Measurements from ENCODE around the gene CELF2.
"Not testable (repeated sequence)": the region's sequence is repeated elsewhere in the genome, so short reads cannot be mapped to it uniquely, and the experiment has no call there.

The CELF2 gene

DNA sequence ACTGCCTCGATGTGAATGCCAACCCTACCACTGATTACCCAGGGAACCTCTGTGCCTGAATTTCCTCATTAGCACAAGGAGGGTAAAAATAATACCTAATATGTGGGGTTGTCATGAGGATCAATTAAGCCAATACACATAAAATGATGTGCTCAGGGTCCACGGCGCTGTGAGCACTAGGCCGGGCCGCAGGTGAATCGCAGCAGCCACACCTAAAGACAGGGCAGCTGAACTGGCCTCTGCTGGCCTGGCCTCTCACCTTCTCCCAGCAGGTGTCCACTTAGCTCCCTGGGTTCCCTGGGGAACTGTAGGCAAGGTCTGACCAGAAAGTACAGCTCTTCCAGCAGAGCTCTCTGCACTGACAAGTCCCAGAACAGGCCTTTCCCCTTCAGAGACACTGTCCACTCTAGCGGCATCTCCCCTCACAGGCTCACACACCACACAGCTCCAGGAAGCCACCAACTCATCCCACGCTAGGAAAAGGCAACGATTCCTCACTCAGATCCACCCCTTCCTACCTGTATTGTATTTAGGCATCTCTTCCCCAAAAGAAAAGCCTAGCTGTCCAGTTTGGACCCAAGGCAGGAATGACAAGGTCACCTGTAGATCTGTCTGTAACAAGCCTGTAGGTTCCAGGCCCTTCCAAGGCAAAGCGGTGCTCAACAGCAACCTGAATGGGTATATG is 320.6 kb downstream of the CELF2 start:
- no peaks in the 10 kb centered on the region for H3K27me3 ChIP-seq (ENCODE audit: control insufficient read depth in 1 of 2, insufficient read depth in 2 of 2, low read length in 2 of 2)
- H3K9me3 ChIP-seq (ENCODE audit: low read length) = no peaks in the 10 kb centered on the region
- H3K4me3 ChIP-seq (ENCODE audit: low read depth in 1 of 2, low read length in 2 of 2) = no peak overlapping the region
- H3K36me3 ChIP-seq (ENCODE audit: insufficient read depth, low read length) = no peaks in the 10 kb centered on the region
- no peaks in the 10 kb centered on the region for H3K4me1 ChIP-seq (ENCODE audit: insufficient read depth, low read length)
- H3K27ac ChIP-seq (ENCODE audit: low read depth, low read length) = no peak overlapping the region
- no peak overlapping the region for H3K9ac ChIP-seq (ENCODE audit: low read length)

DNA sequence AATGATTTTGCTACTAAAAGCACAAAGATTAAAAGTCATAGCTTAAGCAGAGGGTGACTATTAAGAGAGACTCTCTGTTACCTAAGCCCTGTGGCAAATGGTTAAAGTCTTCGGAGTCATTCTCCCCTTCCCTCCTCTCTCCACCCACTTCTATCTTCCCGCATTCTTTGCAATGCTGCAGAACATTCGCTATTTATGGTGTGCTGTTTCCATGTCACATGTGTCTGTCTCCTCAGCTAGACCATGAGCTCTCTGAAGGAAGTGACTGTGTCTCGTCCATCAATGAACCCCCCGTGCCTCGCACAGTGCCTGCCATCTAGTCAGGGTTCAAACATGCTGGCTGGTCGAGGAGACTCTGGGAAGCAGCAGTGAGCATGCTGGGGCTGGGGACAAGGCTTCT is 321.3 kb downstream of the CELF2 start:
- no peaks in the 10 kb centered on the region for H3K9me3 ChIP-seq (ENCODE audit: low read length)
- no peaks in the 10 kb centered on the region for H3K36me3 ChIP-seq (ENCODE audit: insufficient read depth, low read length)
- H3K27ac ChIP-seq (ENCODE audit: low read depth, low read length) = no peak overlapping the region
- no peaks in the 10 kb centered on the region for H3K27me3 ChIP-seq (ENCODE audit: control insufficient read depth in 1 of 2, insufficient read depth in 2 of 2, low read length in 2 of 2)
- H3K9ac ChIP-seq (ENCODE audit: low read length) = no peak overlapping the region
- H3K4me1 ChIP-seq (ENCODE audit: insufficient read depth, low read length) = no peaks in the 10 kb centered on the region
- no peak overlapping the region for H3K4me3 ChIP-seq (ENCODE audit: low read depth in 1 of 2, low read length in 2 of 2)

DNA sequence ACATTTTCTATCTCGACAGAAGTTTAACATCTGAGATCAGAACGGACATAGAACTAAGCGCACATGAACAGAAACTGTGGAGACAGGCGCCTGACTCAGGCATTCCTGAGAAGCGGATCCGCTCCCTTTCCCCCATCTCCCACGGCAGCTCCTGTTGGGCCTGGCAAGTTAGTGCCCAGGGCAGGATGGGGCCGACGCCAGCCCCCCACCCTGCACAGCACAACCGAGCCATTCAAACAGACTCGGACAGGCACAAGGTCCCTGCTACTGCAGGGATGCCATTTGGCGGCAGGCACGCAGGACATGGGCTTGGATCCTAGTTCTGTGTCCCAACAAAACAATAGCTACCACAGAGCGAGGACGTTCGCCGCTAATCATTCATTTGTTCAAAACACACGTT is 322.0 kb downstream of the CELF2 start:
- H3K4me3 ChIP-seq (ENCODE audit: low read depth in 1 of 2, low read length in 2 of 2) = no peak overlapping the region
- H3K36me3 ChIP-seq (ENCODE audit: insufficient read depth, low read length) = no peaks in the 10 kb centered on the region
- no peaks in the 10 kb centered on the region for H3K4me1 ChIP-seq (ENCODE audit: insufficient read depth, low read length)
- no peaks in the 10 kb centered on the region for H3K9me3 ChIP-seq (ENCODE audit: low read length)
- H3K9ac ChIP-seq (ENCODE audit: low read length) = no peak overlapping the region
- H3K27me3 ChIP-seq (ENCODE audit: control insufficient read depth in 1 of 2, insufficient read depth in 2 of 2, low read length in 2 of 2) = no peaks in the 10 kb centered on the region
- H3K27ac ChIP-seq (ENCODE audit: low read depth, low read length) = no peak overlapping the region

DNA sequence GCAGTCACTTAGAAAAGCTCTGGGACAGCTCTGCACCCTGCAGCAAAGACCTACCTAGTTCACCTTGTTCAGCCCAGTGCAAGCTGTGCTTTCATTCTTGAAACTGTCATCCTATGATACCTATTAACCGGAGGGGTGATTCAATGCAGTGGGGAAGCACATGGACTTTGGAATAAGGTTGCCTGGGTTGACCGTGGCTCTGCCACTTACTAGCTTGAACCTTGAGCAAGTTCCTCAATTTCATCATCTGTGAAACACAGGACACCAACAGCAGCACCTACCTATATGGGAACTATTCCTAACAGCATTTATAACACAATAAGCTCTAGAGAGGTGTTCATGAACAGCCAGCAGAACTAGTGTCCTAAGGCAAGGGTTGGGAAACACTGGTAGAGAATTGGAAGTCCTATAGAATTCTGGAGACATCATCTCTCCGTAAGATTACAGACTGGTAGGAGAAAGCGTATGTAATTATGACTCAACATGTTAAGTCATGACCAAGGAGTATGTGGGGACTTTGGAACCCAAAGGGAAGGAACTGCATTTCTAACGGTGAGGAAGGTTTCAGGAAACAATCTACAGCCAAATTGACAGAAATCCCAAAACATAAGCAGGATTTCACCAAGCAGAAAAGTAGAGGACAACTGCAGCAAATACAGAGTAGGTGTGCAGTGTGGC is 323.8 kb downstream of the CELF2 start:
- H3K9ac ChIP-seq (ENCODE audit: low read length) = no peak overlapping the region
- no peak overlapping the region for H3K27ac ChIP-seq (ENCODE audit: low read depth, low read length)

DNA sequence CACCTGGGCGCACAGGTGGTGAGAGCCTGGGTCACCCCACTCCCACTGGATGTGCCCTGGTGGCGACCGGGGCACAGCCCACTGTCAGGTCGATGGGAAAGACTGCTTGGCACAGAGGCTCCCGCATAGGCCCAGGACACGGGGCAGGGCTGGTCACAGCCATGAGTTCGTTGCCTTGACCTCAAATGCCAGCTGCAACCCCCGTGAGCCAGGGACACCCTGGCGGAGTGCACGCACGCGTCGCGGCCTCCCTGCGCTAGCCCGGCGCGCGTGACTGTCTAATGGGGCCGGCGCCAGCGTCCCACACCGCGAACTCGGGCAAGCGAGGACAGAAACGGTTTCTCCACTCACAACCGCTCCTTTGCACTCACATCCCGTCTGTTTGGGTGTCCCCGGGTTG is 326.4 kb downstream of the CELF2 start:
- no peak overlapping the region for H3K4me3 ChIP-seq (ENCODE audit: low read depth in 1 of 2, low read length in 2 of 2)
- H3K9ac ChIP-seq (ENCODE audit: low read length) = no peak overlapping the region
- no peaks in the 10 kb centered on the region for H3K9me3 ChIP-seq (ENCODE audit: low read length)
- H3K27me3 ChIP-seq (ENCODE audit: control insufficient read depth in 1 of 2, insufficient read depth in 2 of 2, low read length in 2 of 2) = no peaks in the 10 kb centered on the region
- no peaks in the 10 kb centered on the region for H3K36me3 ChIP-seq (ENCODE audit: insufficient read depth, low read length)
- peaks cover 5% of the 10 kb centered on the region for H3K4me1 ChIP-seq (ENCODE audit: insufficient read depth, low read length)
- H3K27ac ChIP-seq (ENCODE audit: low read depth, low read length) = no peak overlapping the region

More for the DNA sequence above, 323.8 kb downstream of the CELF2 start:
- no peaks in the 10 kb centered on the region for H3K27me3 ChIP-seq (ENCODE audit: control insufficient read depth in 1 of 2, insufficient read depth in 2 of 2, low read length in 2 of 2)
- no peaks in the 10 kb centered on the region for H3K9me3 ChIP-seq (ENCODE audit: low read length)
- H3K4me3 ChIP-seq (ENCODE audit: low read depth in 1 of 2, low read length in 2 of 2) = no peak overlapping the region
- H3K36me3 ChIP-seq (ENCODE audit: insufficient read depth, low read length) = no peaks in the 10 kb centered on the region
- peaks cover 5% of the 10 kb centered on the region for H3K4me1 ChIP-seq (ENCODE audit: insufficient read depth, low read length)

DNA sequence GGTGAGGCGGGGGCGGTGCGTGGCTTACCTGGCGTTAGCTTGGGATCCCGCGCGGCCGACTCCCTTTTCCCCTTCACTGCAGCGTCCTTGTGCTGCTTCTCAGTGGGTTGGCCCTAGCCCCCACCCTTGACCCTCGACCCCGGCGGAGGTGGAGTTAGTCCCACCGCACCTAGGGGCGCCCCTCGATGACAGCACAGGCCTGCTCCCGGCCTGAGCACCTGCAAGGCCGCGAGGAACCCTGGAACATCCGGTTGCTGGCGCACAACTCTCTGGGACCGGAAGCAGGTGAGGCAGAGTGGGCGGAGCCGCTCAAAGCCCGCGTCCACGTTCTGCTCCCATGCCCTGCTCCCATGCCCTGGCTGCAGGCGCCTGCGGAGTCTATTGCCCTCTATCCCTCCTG is 326.9 kb downstream of the CELF2 start:
- H3K9me3 ChIP-seq (ENCODE audit: low read length) = no peaks in the 10 kb centered on the region
- H3K9ac ChIP-seq (ENCODE audit: low read length) = no peak overlapping the region
- H3K4me1 ChIP-seq (ENCODE audit: insufficient read depth, low read length) = peaks cover 5% of the 10 kb centered on the region
- no peaks in the 10 kb centered on the region for H3K36me3 ChIP-seq (ENCODE audit: insufficient read depth, low read length)
- no peaks in the 10 kb centered on the region for H3K27me3 ChIP-seq (ENCODE audit: control insufficient read depth in 1 of 2, insufficient read depth in 2 of 2, low read length in 2 of 2)
- H3K4me3 ChIP-seq (ENCODE audit: low read depth in 1 of 2, low read length in 2 of 2) = no peak overlapping the region
- H3K27ac ChIP-seq (ENCODE audit: low read depth, low read length) = no peak overlapping the region

DNA sequence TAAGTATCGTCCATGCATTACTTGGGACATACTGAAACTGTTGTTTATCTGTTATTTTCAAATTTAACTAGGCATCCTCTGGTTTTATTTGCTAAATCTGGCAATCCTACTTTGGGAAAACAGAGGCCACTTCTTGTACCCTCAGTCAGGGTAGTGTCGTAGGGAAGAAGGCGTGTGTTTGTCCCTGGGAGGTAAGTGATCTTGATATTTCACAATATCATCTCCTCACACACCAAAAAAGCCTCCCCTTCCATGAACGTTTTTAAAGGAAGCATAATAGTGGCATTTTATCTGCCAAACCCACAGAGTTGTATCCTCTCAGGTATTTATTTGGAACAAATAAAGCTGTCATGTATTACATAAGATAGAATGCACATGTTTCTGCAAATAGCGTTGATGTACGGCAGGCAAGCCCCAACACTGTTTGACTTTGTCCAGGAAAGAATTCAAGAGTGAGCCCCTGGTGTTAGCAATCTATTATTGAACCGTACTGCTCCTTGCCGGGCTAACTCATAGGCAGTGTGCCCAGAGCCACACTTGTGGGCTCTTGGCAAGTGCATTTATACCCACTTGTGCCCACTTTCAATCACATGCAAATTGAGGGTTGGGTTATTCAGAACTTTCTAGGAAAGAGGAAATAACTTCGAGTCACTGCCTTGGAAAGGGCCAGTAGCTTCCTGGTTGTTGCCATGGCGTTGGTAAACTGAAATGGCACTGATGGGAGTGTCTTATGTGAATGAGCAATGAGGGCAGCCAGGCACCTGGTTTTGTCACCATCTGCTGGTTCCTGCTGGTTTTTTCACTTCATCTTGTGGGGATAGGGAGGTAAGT is 327.8 kb downstream of the CELF2 start:
- Histone ChIP-seq H3K4me1 (ENCODE audit: insufficient read depth, low read length) (peaks cover 5% of the 10 kb centered on the region), H3K4me3 (ENCODE audit: low read depth in 1 of 2, low read length in 2 of 2) (no peak overlapping the region), H3K9me3 (ENCODE audit: low read length) (no peaks in the 10 kb centered on the region), H3K27ac (ENCODE audit: low read depth, low read length) (no peak overlapping the region), H3K9ac (ENCODE audit: low read length) (no peak overlapping the region), H3K36me3 (ENCODE audit: insufficient read depth, low read length) (no peaks in the 10 kb centered on the region), H3K27me3 (ENCODE audit: control insufficient read depth in 1 of 2, insufficient read depth in 2 of 2, low read length in 2 of 2) (no peaks in the 10 kb centered on the region)

DNA sequence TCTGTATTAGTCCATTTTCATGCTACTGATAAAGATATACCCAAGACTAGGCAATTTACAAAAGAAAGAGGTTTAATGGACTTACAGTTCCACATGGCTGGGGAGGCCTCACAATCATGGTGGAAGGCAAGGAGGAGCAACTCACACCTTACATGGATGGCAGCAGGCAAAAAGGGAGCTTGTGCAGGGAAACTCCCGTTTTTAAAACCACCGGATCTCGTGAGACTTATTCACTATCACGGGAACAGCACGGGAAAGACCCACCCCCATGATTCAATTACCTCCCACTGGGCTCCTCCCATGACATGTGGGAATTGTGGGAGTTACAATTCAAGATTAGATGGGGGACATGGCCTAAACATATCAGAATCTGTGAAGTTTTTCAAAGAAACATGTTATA is 329.9 kb downstream of the CELF2 start:
- H3K9me3 ChIP-seq (ENCODE audit: low read length); H3K27me3 ChIP-seq (ENCODE audit: control insufficient read depth in 1 of 2, insufficient read depth in 2 of 2, low read length in 2 of 2); H3K4me1 ChIP-seq (ENCODE audit: insufficient read depth, low read length); H3K4me3 ChIP-seq (ENCODE audit: low read depth in 1 of 2, low read length in 2 of 2); H3K9ac ChIP-seq (ENCODE audit: low read length); H3K27ac ChIP-seq (ENCODE audit: low read depth, low read length); H3K36me3 ChIP-seq (ENCODE audit: insufficient read depth, low read length): not testable (repeated sequence)

DNA sequence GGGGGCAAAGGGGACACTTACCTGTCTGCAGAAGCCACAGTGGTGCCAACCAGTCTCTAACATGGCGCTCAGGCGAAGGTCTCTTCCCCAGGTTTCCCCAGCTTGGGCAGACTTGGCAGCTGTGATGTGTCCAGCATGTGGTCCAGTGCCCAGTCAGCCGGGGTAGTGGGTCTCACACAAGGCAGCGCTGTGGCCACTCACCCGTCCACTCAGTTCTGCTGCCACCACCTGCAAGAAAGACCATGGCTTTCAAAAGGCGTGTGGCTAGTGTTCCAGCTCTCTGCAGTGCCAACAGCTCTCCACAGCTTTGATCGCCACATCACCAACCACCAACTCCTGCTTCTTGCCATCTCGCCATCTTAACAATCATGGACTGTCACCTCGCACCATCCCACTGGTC is 334.1 kb downstream of the CELF2 start:
- Histone ChIP-seq H3K4me3 (ENCODE audit: low read depth in 1 of 2, low read length in 2 of 2) (no peak overlapping the region), H3K9me3 (ENCODE audit: low read length) (no peaks in the 10 kb centered on the region), H3K36me3 (ENCODE audit: insufficient read depth, low read length) (no peaks in the 10 kb centered on the region), H3K9ac (ENCODE audit: low read length) (no peak overlapping the region), H3K27me3 (ENCODE audit: control insufficient read depth in 1 of 2, insufficient read depth in 2 of 2, low read length in 2 of 2) (no peaks in the 10 kb centered on the region), H3K4me1 (ENCODE audit: insufficient read depth, low read length) (no peaks in the 10 kb centered on the region), H3K27ac (ENCODE audit: low read depth, low read length) (no peak overlapping the region)

DNA sequence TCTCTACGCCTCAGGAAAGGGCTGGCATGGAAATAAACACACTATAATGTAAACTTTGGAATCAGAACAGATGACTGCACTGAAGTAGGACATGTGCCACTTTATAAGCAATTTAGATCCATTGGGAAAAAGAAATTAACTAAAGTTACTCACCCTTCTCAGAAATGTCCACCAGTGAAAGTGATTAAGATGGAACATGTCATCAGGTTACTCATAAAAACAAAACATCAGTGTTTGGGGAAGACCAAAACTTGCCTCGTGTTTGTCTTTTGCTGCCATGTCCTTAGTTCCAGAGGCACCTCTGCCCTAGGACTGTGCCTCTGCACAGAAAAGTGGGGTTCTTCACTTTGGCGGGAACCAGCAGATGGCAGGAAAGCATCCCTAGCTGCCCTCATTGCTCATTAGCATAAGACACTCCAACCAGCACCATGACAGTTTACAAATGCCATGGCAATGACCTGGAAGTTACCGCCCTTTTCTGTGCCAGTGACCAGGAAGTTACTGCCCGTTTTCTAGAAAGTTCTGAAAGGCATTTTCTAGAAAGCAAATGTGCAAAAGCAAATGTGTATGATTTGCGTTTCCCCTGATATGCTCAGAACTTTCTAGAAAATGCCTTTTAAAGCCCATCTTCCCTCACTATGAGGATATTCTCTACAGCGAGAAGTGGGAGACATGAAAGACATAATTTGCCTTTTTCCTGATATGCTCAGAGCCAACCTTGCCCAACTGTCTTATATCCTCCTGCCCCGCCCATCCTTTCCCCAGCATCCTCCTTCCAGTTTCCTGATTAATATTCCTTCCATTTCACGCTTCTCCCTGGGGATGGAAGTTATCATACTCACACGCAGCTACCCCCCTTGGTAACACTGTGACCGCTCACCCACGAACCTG is 335.6 kb downstream of the CELF2 start:
- Histone ChIP-seq H3K36me3 (ENCODE audit: insufficient read depth, low read length) (no peaks in the 10 kb centered on the region), H3K27ac (ENCODE audit: low read depth, low read length) (no peak overlapping the region), H3K27me3 (ENCODE audit: control insufficient read depth in 1 of 2, insufficient read depth in 2 of 2, low read length in 2 of 2) (no peaks in the 10 kb centered on the region), H3K4me1 (ENCODE audit: insufficient read depth, low read length) (peaks cover 4% of the 10 kb centered on the region), H3K9ac (ENCODE audit: low read length) (no peak overlapping the region), H3K9me3 (ENCODE audit: low read length) (no peaks in the 10 kb centered on the region), H3K4me3 (ENCODE audit: low read depth in 1 of 2, low read length in 2 of 2) (no peak overlapping the region)

DNA sequence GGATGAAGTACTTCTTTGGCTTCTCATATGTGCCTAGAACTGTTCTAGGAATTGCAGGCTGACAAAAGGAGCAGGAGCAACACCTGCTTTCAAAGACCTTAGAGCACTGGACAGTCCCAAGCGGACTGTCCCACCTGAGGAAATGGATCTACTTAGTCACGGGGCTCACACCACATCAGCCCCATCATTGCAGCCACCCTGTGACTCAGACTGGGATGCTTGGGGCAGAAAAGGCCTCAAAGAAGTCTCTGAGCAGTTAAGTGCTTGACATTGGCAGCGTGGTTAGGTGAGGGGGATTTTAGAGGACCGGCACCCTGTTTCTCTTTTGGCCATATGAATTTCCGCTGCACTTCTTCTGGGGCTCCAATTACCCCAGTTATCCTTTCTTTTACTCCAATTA is 337.2 kb downstream of the CELF2 start:
- H3K4me1 ChIP-seq (ENCODE audit: insufficient read depth, low read length) = peaks cover 4% of the 10 kb centered on the region
- H3K4me3 ChIP-seq (ENCODE audit: low read depth in 1 of 2, low read length in 2 of 2) = no peak overlapping the region
- no peaks in the 10 kb centered on the region for H3K27me3 ChIP-seq (ENCODE audit: control insufficient read depth in 1 of 2, insufficient read depth in 2 of 2, low read length in 2 of 2)

More for the DNA sequence above, 337.2 kb downstream of the CELF2 start:
- H3K27ac ChIP-seq (ENCODE audit: low read depth, low read length) = no peak overlapping the region
- no peak overlapping the region for H3K9ac ChIP-seq (ENCODE audit: low read length)
- H3K9me3 ChIP-seq (ENCODE audit: low read length) = no peaks in the 10 kb centered on the region
- H3K36me3 ChIP-seq (ENCODE audit: insufficient read depth, low read length) = no peaks in the 10 kb centered on the region
